GM19463 (cell line): ENCODE measurements around the gene PTPRE.
"Not testable (repeated sequence)": the region's sequence is repeated elsewhere in the genome, so short reads cannot be mapped to it uniquely, and the experiment has no call there.

ENCODE experiments used
- ATAC-seq: cut with Tn5 transposase; IDR thresholded peaks from one replicate; pipeline ENCODE4 v1.9.1; 2021; ENCODE audit warnings: mild to moderate bottlenecking, moderate library complexity; ENCODE audit not compliant: unreplicated experiment

The PTPRE gene

DNA sequence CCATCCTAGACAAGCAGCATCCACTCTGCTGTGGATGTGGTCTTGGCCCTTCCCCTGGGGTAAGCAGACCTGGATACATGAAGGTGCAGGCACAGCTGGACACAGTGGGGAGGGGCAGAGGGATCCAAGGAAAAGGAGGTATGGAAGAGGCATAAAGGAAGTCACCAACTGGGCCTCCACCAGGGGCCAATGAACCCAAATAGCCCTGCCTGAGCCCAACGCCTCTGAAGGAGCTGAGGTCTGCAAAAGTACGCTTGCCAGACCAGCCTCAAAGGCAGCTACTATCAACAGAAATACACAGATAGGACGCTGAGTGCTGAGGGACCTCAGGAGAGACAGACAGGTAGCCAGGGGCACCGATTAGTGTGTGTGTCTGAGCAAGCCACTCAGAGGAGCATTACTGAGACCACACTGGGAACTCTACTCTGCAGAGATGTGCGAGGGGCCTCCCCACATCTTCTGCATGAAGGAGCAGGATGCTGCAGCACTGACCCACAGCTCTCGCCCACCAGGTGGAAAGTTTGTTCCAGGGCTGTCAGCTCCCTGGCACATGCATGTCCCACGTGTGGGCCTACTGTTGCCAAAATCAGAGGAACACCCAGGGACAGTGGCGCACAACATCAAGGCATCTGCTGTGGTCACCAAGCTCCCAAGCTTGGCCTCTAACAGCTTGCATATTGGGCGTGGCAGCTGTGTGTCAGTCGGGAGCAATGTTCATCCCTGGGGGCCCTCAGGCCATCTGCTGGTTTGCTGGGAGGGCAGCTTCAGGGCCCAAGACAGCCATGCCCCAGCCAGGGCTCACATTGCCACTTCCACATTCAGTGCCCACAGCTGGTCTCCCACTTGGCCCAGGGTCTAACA lies 179.3 kb downstream of the PTPRE start:
- ATAC-seq = no peak

DNA sequence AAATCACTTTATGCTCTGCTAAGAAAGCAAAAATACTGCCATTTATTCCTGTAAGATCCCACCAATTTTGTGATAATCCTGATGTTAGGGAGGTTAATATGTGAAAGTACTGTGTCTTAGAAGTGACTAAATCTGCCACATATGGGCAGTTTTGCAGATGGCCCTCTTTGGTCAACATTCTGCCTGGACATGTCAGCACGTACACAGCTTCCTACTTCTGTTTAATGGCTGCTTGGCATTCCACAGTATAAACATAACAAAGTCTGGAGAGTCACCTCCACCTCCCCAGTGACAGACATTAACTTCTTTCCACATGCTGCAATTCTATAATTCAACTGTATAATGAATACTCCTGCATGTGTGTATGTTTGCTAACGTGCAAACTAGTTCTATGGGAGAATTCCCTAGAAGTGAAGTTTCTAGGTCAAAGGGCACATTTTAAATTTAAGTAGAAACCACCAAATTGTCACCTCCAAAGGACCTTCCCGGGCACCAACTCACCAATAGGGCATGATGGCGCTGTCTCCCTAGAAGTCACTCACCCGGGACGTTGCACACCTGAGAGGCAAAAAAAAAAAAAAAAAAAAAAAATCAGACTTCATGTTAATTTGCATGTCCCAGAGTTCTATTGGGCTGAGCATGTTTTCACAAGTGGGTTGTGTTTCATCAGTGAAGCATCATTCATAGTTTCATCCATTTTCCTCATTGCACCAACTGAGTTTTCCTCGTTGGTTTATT lies 180.4 kb downstream of the PTPRE start:
- ATAC-seq = no peak

DNA sequence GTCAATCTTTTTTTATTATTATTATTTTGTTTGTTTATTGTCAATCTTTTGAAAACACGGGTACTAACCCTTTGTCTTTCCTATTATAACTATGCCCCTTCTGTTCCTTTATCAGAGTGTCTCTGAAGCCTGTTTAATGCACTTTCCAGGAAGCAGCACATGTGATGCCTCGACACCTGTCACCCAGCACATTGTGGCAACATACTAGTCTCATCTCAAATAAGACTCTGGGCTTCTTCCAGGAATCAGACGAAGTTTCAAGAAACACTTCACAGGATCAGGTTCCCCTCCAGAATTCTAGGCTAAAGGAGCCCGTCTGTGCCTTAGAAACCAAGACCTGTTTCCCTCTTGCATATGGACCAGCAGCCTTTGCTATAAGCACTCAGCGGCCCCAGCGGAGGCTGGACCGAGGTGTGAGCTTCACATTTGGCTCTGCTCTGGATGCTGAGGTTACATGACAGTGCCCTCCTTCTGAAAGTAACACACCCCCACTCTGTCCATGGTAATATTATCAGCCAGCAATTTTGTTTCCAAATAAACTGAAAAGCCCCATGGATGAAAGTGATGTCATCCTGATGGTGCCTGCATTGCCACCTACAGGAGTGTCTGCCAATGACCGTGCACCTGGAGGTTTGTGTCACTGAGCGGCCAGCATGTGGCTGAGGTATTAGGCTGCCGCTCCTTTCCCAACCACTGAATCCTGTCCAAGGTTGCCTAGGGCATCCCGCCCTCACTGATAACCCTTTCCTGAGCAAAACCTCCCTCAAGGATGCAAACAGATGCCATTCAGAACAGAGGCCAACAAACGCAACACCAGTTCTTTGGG lies 181.2 kb downstream of the PTPRE start:
- peak; percentile 43 for ATAC-seq

DNA sequence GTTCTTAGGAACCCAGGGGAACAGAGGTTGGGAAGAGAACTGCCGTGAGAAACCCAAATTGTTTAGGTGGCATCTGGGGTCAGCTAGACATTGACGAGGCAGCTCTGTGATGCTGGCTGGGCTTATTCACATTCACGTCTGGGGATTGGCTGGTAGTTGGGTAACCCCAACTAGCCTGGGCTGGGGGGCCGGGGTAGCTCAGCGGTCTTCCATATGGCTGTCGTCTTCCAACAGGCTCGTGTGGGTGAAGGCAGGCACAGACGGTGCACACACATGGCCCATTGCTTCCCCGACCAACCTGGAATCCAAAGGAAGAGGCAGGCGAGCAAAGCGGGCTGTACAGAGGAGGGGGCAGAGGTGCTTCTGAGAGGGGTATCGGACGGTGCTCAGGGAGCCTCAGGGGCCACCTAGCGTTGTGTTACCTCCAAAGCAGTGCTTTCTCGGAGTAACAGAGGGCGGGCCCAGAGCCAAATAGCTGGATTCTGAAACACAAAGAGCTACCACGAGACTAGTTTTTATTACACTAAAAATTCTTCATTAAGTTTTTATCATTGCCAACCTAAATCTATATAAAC lies 184.8 kb downstream of the PTPRE start:
- no peak for ATAC-seq

DNA sequence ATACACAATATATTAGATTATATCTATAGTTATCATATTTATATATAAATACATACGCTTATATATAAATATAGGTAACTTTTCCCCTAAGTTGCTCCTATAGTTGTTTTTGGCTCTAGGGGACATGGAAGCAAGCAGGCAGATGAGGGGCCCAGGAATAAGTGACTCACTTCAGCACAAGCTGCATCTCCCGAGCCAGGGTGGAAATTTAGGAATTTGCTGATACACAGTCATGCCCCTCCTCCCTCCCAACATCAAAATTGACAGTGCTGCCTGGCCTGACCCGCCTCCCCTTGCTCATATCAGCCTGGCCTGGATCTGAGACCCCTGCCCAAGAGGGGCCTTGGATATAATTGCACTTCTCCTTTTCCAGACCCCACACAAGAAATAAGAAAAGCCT lies 185.6 kb downstream of the PTPRE start:
- no peak for ATAC-seq

DNA sequence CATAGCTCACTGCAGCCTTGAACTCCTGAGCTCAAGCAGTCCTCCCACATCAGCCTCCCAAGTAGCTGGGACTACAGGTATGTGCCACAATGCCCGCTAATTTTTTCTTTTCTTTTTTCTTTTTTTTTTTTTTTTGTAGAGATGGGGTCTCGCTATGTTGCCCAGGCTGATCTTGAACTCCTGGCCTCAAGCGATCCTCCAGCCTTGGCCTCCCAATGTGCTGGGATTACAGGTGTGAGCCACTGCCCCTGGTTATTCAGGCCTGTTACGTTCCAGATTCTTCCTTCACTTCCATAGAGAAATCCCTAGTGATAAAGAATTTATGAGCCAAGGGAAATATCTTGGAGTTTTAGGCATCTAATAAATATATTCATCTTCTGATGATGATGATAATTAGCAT lies 187.7 kb downstream of the PTPRE start:
- ATAC-seq = not testable (repeated sequence)

DNA sequence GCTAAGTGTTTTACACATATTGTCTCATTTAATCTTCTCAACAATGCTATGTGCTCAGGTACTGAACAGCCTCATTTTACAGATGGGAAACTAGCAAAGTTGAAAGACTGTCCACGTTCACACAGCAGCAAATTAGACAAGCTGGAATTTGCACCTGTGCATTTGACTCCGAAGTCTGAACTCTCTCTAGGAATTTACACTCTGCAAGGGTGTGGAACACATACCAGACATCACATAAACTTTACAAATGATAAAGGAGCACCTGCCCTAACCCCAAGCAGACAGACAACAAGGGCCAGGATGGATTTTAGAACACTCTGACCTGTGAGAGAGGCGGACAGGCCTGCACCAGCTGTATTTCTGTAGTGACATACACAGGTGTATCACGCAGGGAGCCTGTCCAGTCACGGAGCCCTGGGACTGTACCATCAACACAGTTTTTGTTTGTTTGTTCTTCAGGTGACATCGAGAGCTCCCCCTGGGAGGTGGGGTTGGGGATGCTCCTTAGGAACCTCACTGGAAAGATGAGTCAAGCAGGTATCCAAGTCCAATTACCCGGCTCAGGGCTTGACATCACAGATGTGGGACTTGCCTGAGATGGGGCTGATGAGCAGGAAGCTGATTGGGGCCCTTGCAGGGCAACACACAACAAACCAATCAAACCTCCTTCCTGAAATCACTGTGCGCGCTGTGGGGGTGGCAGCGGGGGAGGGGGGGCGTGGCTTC lies 188.3 kb downstream of the PTPRE start:
- ATAC-seq = no peak

DNA sequence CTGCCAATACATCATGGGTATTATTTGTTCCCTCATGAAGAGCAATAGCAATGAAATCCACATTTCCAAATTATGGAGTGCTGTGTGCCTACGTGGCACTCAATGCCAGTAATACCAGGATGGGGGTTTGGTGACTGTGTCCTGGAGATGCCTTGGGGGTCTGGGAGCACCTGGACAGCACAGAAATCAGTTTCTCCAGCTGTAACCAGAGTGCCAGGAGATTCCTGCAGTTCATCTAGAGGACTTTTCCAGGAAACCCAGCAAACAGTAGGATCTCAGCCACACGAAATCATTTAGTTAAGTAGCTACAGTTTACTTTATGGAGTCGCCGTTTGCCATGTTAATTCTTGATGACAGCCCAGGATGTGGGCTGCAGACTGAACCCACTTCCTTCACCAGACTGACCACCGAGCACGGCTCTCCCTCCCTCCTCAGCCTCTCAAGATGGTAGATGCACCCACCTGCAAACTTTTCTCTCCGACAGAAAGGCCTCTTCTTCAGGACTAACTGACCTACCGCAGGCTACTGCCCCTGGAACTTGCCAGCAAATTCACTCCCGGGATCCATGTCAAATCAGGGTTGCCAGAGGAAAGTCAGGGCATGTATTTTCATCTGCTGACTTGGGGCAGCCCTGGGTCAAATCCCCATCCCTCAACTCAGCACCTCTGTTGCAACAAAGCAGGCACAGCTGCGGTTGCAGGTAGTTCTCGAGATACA lies 189.0 kb downstream of the PTPRE start:
- ATAC-seq = no peak

DNA sequence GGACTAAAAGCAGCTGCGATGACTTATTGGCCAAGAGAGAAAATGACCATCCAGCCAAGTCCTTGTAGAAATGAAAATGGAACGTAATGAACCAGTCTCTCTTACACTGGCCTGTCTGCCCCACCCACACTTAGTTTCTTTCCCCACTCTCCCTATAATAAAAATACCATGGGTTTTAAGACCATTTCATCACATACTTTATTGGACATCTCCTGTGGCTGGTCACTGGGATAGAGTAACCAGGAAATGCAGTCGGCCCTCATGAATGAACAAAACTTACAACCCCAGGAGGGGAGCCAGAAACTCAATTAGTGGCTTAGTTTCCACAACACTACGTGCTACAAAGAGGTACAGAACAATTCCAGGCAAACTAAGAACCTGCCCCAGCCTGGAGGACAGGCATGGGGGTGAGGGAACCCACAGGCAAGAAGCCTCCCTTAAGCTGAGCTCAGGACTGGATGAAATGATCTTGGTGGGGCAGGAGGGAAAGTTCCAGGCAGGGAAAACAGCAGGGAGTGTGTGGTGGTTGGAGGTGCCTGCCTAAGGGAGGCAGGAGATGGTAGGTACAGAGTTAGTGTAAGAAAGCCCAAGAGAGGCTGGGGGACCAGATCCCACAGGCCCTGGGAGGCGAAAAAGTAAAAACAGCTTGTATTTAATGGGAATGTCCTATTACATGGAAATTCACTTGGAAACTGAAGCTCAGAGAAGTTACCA lies 189.7 kb downstream of the PTPRE start:
- ATAC-seq = no peak

DNA sequence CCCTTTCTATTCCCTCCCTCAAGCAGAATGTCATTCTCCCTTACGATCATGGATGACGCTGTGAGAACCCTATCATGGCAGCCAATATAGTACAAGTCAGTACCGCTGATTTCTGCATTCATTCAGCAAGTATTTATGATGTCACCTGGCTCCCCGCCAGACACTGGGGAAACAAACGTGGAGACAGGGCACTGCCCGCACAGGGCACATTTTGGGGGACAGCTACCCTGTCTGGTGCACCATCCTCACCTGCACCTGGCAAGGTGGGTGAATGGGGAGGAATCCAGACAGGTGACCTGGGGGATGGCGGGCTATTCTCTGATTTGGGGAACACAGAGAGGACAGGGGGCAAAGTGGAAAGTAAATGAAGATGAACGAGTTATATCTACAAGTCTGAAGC lies 190.9 kb downstream of the PTPRE start:
- ATAC-seq = no peak

DNA sequence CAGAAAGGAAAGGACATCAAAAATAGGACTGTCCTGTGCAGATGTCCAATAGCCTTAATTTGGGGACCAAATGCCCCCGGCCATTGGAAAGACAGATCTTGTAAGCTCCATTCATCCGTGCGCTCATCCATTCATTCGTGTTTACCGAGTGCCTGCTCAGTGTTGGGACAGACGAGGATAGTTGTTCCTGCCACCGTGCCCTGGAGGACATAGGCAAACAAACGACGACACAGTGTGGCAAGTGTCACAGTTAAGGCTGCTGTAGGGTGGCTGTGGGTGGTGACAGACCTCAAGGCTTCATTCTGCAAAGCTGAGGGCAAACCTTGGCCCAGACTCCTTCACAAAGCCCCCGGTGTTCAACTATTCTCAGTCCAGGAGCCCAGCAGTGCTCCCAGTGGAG lies 191.7 kb downstream of the PTPRE start:
- ATAC-seq = no peak

DNA sequence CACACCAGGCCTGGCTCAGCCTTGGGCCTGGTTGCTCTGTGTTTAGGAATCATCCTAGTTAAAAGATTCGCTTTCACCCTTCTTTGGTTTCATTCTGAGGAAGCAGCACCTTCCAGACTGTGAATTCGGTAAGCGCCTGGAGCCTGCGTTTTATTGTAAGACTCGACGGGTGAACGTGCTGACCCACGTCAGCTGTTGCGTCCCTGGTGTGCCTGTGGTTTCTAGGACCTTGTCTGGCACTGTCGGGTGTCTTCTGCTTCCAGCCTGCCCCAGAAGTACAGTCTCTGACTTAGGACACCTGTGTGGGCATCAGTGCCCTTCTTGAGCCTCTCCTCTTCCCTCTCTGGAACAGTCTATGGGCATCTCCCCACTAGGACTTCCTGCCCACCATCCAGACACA lies 193.0 kb downstream of the PTPRE start:
- ATAC-seq = no peak

DNA sequence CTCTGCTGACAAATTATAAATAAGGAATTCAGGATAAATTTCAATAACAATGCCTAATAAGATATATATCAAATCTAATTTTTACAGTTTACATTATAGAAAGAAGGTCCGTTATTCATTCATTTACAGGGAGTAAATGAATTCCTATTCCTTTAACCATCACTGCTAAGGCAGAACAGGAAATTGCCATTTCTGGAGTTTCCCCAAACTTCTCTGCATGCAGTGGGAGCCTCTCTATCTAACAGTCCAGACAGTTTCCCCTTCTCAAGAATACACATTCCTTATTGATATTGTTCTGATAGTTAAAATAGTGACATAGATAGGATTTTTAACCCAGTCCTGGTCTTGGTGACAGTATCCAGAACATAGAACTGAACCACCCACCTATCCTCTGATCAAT lies 195.0 kb downstream of the PTPRE start:
- ATAC-seq = no peak

DNA sequence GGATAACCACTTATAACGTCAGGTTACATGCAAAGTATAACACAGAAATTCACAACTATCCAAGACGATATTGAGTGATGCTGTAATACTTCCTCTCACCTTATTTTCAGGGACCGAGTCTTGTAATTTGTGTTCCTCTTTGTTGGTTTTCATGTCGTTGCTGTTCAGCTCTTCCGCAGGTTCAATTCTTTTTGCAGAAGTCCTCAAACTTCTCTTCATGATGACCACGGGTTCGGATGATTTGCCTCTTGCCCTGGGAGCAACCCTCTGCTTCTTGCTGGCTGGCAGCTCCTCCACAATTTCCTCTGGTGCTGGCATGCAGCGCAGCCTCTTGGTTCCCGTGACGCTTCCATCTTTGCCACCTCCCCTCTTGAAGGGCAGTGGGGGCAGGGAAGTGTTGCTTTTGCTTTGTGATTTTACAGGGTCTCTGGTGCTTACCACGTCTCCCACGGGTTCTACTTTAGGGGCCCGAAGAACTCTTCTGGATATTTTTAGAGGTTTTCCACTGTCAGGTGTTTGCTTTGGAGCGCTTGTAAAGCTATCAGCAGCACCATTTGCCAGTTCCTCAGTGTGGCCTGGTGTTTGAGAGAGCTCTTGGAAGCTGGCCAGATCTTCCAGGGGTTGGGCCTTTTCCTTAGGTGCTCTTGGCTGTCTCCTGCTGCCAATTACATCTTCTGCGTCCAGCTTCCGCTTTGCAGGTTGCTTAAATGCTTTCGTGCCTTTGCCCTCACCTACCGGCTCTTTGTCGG lies 195.8 kb downstream of the PTPRE start:
- no peak for ATAC-seq

DNA sequence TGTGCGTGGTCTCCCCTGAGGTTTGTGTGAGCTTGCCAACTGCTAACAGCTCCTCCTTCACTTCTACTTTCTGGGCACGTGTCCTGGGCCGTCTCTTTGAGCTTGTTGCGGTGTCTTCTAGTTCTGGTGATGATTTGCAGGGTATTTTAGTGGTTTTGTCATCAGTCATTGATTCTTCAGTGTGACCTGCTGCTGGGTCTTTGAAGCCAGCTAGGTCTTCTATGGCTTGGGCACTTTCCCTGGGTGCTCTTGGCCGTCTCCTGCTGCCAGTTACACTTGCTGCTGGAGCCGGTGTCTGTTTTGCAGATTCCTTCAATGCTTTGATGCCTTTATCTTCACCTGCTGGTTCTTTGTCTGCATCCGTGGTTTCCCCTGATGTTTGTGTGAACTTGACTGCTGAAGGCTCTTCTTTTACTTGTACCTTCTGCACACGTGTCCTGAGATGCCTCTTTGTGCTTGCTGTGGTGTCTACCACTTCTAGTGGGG lies 196.4 kb downstream of the PTPRE start:
- no peak for ATAC-seq

DNA sequence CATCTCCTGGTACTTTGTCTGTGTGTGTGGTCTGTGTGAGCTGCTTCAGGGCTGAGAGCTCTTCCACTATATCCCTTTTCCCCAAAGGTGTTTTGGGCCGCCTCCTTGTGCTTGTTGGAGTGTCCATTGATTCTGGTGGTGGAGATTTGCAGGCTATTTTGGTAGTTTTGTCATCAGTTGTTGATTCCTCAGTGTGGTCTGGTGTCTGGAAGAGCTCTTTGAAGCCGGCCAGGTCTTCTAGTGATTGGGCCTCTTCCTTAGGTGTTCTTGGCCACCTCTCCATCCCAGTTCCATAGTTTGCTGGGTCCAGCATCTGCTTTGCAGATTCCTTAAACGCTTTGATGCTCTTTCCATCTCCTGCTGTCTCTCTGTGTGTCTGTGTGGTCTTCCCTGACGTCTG lies 198.5 kb downstream of the PTPRE start:
- no peak for ATAC-seq

DNA sequence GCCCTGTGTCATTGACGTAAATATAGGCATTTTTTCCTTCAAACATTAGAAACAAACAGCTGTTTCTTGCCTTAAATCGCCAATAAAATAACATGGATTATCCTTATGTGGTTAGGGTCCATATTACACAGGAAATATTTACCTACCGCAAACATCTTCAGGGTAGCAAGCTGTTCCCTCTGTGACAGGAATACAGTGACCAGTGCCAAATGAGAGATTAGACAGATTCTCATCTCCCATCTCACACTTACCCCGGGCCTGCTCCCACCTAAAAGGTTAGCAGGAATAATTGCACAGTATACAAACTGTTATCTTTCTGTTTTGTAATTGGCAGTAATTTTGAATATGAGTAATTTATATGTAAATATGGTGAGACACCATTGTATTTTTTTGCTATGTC lies 202.8 kb downstream of the PTPRE start:
- ATAC-seq = no peak

DNA sequence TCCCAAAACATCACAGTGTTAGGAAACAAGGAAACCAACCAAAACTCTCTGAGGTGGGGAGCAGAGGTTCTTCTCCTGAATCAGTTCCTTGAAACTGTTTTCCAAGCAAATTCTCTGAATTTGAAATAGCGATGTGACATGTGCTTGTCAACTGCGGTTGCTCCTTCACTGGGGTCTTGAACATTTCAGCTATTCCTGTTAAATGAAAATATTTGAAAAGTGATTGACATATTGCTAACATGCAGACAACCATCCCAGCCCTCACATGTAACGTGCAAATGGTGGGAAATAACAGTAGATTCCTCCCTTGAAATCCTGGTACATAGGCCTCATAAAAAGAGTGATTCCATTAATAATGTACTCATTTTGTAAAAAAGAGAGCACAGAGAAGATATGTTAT lies 203.4 kb downstream of the PTPRE start:
- no peak for ATAC-seq
